GM10847 (cell line): ENCODE data around the gene PELI1.

Source experiments
- POLR2A ChIP-seq: IDR thresholded peaks from 2 replicates; pipeline ENCODE4 v1.6.1; 2011; ENCODE audit not compliant: insufficient read length; ENCODE audit errors: extremely low read depth

Gene PELI1

GRCh38 chr2:64119369-64119768, 24.9 kb downstream of the PELI1 start:
- no peak for TF ChIP-seq POLR2A

GRCh38 chr2:64115808-64116598, 28.2 kb downstream of the PELI1 start:
- no peak for TF ChIP-seq POLR2A

GRCh38 chr2:64114912-64115277, 29.3 kb downstream of the PELI1 start:
- no peak for TF ChIP-seq POLR2A

GRCh38 chr2:64114063-64114911, 29.9 kb downstream of the PELI1 start:
- no peak for TF ChIP-seq POLR2A

- no peak for TF ChIP-seq POLR2A
Measured at GRCh38 chr2:64112016-64112415, 32.2 kb downstream of the PELI1 start.

- TF ChIP-seq POLR2A: no peak
Measured at GRCh38 chr2:64111426-64111825, 32.8 kb downstream of the PELI1 start.

- TF ChIP-seq POLR2A: no peak
Measured at GRCh38 chr2:64108666-64109241, 35.5 kb downstream of the PELI1 start.

- TF ChIP-seq POLR2A: no peak
Measured at GRCh38 chr2:64106481-64106880, 37.7 kb downstream of the PELI1 start.

- TF ChIP-seq POLR2A: no peak
Measured at GRCh38 chr2:64105670-64106461, 38.4 kb downstream of the PELI1 start.

- no peak for TF ChIP-seq POLR2A
Measured at GRCh38 chr2:64104933-64105332, 39.3 kb downstream of the PELI1 start.

- no peak for TF ChIP-seq POLR2A
Measured at GRCh38 chr2:64101141-64101591, 43.1 kb downstream of the PELI1 start.

- TF ChIP-seq POLR2A: no peak
Measured at GRCh38 chr2:64094663-64095382, 49.4 kb downstream of the PELI1 start.

GRCh38 chr2:64093341-64093740, 50.9 kb downstream of the PELI1 start:
- no peak for TF ChIP-seq POLR2A

GRCh38 chr2:64092502-64092901, 51.7 kb downstream of the PELI1 start:
- TF ChIP-seq POLR2A: no peak

GRCh38 chr2:64090264-64090663, 54.0 kb downstream of the PELI1 start:
- TF ChIP-seq POLR2A: no peak
